ENCODE measurements around the gene CA5A.
"Not testable (repeated sequence)": the region's sequence is repeated elsewhere in the genome, so short reads cannot be mapped to it uniquely, and the experiment has no call there.

CA5A gene

DNA sequence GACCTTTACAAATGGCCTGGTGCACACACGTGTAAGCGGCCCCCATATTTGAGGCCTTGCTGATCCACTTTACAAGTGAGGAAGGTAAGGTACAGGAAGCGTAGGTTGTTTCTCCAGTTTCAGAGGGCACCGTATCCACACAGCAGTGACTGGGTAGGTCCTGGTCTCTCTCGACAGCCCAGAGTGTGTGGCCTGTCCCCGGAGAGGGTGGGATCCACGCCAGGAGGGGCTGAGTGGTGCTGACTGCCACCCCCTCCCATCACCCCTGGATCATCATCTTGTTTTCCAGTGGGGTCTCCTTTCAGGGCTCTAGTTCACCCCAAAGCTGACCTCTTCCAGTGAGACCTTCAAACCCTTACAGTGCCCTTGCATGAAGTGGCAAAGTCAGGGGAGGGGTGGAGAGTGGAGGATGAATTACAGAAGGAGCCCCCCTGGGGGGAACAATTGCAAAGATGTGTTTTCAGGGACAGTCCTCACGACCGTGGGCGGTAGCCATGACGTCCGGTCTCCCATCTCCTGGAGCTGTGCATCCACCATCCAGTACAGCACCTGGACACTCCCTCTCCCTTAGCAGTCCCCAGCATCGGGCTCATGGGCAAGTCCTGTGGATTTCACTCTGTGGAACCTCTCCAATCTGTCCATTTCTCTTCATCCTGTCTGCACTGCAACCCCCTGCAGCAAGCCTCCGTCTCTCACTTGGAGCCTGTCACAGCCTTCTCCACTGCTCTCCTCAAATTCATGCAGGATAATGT is 10.4 kb upstream of the CA5A start:
- no peak for DNase-seq

DNA sequence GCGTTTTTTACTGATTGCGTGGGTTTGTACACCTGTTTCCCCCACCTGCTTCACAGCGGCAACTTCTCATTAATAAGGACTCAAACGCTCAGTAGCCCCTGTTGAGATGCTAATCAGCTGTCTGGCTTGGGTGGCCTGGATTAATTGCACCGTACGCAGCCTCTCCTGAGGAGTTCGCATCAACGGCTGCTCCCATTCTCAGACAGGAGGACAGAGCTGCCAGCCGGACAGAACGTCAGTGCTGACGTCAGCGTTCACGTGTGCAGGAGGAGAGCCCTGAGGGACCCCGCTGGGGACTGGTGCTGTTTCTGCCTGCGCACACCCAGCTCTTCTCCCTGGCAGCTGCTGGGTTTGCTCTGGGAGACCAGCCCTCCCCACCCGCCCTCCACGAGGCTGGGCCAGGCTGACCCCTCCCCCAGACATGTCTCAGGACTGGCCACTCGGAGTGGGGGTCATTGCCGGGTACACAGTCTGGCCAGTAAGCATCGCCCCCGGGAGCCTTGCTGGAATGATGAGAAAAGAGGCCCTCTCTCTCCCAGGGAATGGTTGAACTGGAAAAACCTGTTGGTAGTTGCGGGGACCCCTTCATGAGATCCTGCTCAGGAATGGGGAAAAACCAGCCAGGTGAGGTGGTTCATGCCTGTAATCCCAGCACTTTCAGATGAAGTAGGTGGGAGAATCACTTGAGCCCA is 9.2 kb upstream of the CA5A start:
- DNase-seq = no peak

DNA sequence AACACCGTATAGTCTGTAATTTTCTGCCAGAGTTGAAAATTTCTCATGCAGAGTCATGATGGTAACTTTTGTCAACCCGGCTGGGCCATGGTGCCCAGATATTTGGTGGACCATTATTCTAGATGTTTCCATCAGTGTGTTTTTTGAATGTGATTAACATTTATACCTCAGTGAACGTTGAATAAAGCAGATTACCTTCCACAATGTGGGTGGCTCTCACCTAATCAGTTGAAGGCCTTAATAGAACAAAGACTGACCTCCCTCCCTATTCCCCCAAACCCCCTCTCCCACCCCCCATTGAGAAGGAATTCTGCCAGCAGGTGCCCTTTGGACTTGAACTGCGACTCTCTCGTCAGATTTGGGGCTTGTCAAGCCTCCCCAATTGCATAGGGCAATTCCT is 6.4 kb upstream of the CA5A start:
- no peak for DNase-seq

- DNase-seq = no peak
Measured at GRCh38 chr16:87939562-87940423, 3.5 kb upstream of the CA5A start.

DNA sequence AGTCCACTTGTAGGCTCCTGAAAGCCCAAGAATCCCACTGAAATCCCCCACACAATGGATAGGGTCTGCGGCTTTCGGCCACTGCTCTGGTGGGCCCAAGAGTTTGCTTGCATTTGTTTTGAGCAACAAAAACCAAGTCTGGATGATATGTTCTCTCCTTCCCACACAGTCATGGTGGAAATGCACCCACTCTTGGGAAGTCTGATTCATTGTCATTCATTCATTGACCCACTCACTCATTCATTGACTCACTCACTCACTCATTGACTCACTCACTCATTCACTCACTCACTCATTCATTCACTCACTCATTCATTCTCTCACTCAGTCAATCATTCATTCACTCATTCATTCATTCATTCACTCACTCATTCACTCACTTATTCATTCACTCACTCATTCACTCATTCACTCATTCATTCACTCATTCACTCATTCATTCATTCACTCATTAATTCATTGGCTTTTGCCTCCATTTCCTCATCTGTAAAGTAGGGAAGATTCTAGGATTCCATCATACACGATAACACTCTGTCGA is 2.2 kb upstream of the CA5A start:
- no peak for DNase-seq

GRCh38 chr16:87937231-87937542 is 858 bp upstream of the CA5A start:
- not testable (repeated sequence) for DNase-seq

GRCh38 chr16:87936016-87936374 is 334 bp downstream of the CA5A start:
- DNase-seq = not testable (repeated sequence)

DNA sequence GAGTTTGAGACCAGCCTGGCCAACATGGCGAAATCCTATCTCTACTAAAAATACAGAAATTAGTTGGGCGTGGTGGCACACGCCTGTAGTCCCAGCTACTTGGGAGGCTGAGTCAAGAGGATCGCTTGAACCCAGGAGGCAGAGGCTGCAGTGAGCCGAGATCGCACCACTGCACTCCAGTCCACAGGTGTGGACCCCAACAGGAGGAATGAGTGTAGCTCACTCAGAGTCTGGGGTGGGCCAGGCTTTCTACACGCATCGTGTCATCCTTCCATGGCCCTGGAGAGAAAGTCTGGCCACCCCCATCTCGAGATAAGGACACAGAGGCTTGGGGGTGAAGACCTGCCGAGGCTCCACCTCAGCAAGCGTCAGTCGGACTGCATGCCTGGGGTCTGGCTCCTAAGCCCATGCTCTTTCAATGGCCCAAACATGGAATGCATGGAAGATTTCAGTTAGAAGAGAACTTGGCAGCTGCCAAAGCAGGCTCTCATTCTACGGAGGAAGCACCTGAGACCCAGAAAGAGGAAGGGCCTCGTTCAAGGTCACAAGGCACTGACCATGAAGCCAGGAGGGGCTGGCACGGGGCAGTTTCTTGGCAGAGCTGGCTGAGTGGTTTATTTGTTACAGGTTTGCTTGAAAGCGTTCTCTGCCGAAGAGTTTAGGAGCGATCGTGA is 1.4 kb downstream of the CA5A start:
- not testable (repeated sequence) for DNase-seq

- DNase-seq = no peak
Measured at GRCh38 chr16:87933140-87933495, 3.2 kb downstream of the CA5A start.

- DNase-seq = not testable (repeated sequence)
Measured at GRCh38 chr16:87932475-87933139, 3.7 kb downstream of the CA5A start.

DNA sequence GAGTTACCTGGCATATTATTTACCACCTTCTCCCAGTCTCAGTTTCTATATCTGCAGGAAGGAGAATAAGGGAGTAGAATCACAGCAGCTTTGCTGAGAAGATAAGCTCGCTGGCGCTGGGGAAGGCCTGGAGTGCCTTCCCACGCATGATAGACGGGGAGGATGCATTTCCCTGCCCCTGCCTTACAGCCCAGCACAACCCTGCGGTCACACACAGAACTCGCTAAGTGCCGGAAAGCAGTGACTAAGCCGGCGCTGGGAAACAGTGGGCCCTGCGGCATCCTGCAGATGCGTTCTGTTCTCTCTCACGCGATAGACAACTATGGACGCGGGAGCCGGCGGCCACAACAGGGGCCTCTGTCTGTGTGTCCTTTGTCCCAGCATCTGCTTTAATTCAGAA is 4.8 kb downstream of the CA5A start:
- DNase-seq = no peak

GRCh38 chr16:87930456-87930855 is 5.9 kb downstream of the CA5A start:
- no peak for DNase-seq

DNA sequence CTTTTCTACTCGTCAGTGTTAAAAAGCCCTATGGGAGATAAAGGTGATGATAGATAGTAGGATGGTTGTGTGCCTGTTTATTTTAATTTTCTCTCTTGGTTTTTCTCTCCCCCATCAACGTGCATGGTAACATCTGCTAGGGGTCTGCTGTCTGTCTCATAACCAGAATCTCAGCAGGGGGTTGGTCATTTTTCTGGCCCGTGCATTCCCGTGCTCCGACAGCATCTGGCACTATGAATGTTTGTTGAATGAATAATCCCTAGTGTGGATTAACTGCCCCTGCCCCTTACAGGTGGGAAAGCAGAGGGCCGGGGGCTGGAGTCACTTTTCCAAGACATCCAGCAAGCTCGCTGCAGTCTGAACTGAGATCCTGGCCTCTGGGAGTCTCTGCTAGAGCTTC is 6.3 kb downstream of the CA5A start:
- DNase-seq = no peak

DNA sequence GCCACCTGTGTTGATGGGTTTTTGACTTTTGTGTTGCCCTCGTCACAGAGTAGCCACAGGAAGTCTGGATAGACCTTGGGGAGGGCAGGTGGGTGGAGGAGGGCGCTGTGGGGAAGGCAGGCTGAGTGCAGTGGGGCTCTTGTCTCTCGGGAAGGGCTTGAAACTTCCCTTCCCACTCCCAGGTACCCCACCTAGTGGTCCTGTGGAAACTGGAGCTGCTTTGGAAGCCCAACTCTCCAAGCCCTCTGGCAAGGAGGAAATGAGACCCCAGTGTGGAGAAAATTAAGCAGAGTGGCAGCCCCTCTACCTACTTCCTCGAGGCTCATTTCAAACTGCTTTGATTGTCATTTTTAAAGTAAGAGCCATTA is 9.2 kb downstream of the CA5A start:
- no peak for DNase-seq

GRCh38 chr16:87926246-87927194 is 9.8 kb downstream of the CA5A start:
- no peak for DNase-seq

GRCh38 chr16:87924811-87925670 is 11.3 kb downstream of the CA5A start:
- no peak for DNase-seq

- no peak for DNase-seq
Measured at GRCh38 chr16:87924041-87924810, 12.1 kb downstream of the CA5A start.

GRCh38 chr16:87922250-87922871 is 14.0 kb downstream of the CA5A start:
- DNase-seq = no peak

GRCh38 chr16:87921236-87921773 is 15.0 kb downstream of the CA5A start:
- no peak for DNase-seq
